ENCODE measurements around the gene KIF15.
"Not testable (repeated sequence)": the region's sequence is repeated elsewhere in the genome, so short reads cannot be mapped to it uniquely, and the experiment has no call there.

KIF15 gene

GRCh38 chr3:44761424-44762169 lies at the start of gene KIF15, which contains the start of gene KIAA1143:
Gene KIF15 (plus strand): TSS chr3:44761794. CDS start chr3:44761866, 72 bp downstream.
Gene KIAA1143 (minus strand): TSS chr3:44761619. CDS start chr3:44761602, 17 bp downstream.
- DNase-seq (ENCODE audit: low read depth in 2 of 2): peak; percentile 97 to 98

- DNase-seq (ENCODE audit: low read depth in 2 of 2): peak; percentile 44 to 55
These were observed 49.0 kb upstream of the KIF15 start, which contains the start of gene ZNF502 for GRCh38 chr3:44712455-44713075. Gene ZNF502 (plus strand): TSS chr3:44712660. CDS start chr3:44720262, 7,602 bp downstream.

GRCh38 chr3:44721231-44722102 lies 40.1 kb upstream of the KIF15 start:
- no peak for DNase-seq (ENCODE audit: low read depth in 2 of 2)

- DNase-seq (ENCODE audit: low read depth in 2 of 2): no peak
These were observed 39.5 kb upstream of the KIF15 start for GRCh38 chr3:44722103-44722401.

GRCh38 chr3:44729384-44729910 lies 32.1 kb upstream of the KIF15 start, which contains the start of gene ZNF501:
Gene ZNF501 (plus strand): TSS chr3:44729635. CDS start chr3:44734422, 4,787 bp downstream.
- peak; percentile 81 to 82 for DNase-seq (ENCODE audit: low read depth in 2 of 2)

GRCh38 chr3:44734646-44735168 lies 26.9 kb upstream of the KIF15 start:
- no peak for DNase-seq (ENCODE audit: low read depth in 2 of 2)

- no peak for DNase-seq (ENCODE audit: low read depth in 2 of 2)
These were observed 532 bp upstream of the KIF15 start for GRCh38 chr3:44761101-44761423.

- DNase-seq (ENCODE audit: low read depth in 2 of 2): no peak
These were observed 630 bp downstream of the KIF15 start for GRCh38 chr3:44762170-44762677.

GRCh38 chr3:44762690-44763089 lies 1.1 kb downstream of the KIF15 start:
- DNase-seq (ENCODE audit: low read depth in 2 of 2): no peak

GRCh38 chr3:44764248-44764647 lies 2.7 kb downstream of the KIF15 start:
- no peak for DNase-seq (ENCODE audit: low read depth in 2 of 2)

- DNase-seq (ENCODE audit: low read depth in 2 of 2): no peak
These were observed 10.0 kb downstream of the KIF15 start for GRCh38 chr3:44771424-44772098.

GRCh38 chr3:44772099-44772442 lies 10.5 kb downstream of the KIF15 start:
- DNase-seq (ENCODE audit: low read depth in 2 of 2): no peak

GRCh38 chr3:44782891-44783290 lies 21.3 kb downstream of the KIF15 start:
- DNase-seq (ENCODE audit: low read depth in 2 of 2): no peak

- DNase-seq (ENCODE audit: low read depth in 2 of 2): no peak
These were observed 33.6 kb downstream of the KIF15 start for GRCh38 chr3:44795197-44795596.

GRCh38 chr3:44802011-44802410 lies 40.4 kb downstream of the KIF15 start:
- DNase-seq (ENCODE audit: low read depth in 2 of 2): no peak

GRCh38 chr3:44803298-44803697 lies 41.7 kb downstream of the KIF15 start:
- no peak for DNase-seq (ENCODE audit: low read depth in 2 of 2)

- DNase-seq (ENCODE audit: low read depth in 2 of 2): no peak
These were observed 44.4 kb downstream of the KIF15 start for GRCh38 chr3:44805960-44806359.

- no peak for DNase-seq (ENCODE audit: low read depth in 2 of 2)
These were observed 53.2 kb downstream of the KIF15 start for GRCh38 chr3:44814751-44815150.

GRCh38 chr3:44816334-44816733 lies 54.7 kb downstream of the KIF15 start:
- DNase-seq (ENCODE audit: low read depth in 2 of 2): not testable (repeated sequence)

GRCh38 chr3:44821206-44821605 lies 59.6 kb downstream of the KIF15 start:
- not testable (repeated sequence) for DNase-seq (ENCODE audit: low read depth in 2 of 2)

GRCh38 chr3:44825264-44825925 lies 63.8 kb downstream of the KIF15 start:
- no peak for DNase-seq (ENCODE audit: low read depth in 2 of 2)
